ENCODE results near the gene TMEM132C. TPM values are rescaled to one million over a fixed set of nuclear protein-coding genes. Genes with fewer than 3 reads are reported as not detected.

Gene TMEM132C
- total and polyA plus RNA-seq, 2 of the 4 experiments (the other 2 are of a cell fraction), result not detected

DNA sequence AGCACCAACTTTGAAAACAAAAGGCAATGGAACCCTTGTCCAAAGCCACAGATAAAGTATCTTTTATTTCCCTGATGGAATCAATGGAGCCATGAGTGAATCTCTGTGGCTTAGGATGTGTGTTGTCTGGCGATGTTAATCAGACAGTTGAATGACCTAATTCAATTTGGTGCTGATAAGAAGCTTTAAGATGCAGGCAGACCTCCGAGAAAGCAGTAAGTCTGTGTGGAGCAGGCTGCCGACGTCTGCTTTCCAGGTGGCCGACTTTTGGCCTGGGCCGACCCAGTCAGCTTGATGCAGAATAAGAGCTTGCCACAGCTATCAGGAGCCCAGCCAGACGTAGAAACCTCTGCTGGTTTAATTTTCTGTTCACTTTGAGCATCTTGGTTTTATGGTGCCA is 21.1 kb upstream of the TMEM132C start:
- Histone ChIP-seq H2BK120ac (ENCODE audit: low read depth, low read length) (no peak overlapping the region), H4K8ac (ENCODE audit: low read depth in 2 of 2, low read length in 2 of 2) (no peak overlapping the region), H3K4ac (ENCODE audit: low read depth, low read length) (no peak overlapping the region), H3K9me1 (ENCODE audit: insufficient read depth, low read length) (no peaks in the 10 kb centered on the region), H2BK15ac (ENCODE audit: low read depth, low read length) (no peak overlapping the region), H2BK5ac (ENCODE audit: low read depth, low read length, poor library complexity, severe bottlenecking) (no peak overlapping the region), H3K23ac (ENCODE audit: low read depth, low read length) (no peak overlapping the region), H2BK20ac (ENCODE audit: low read depth, low read length) (no peak overlapping the region), H3K27ac (ENCODE audit: insufficient read depth, low read length) (no peak overlapping the region), H3K18ac (ENCODE audit: low read depth, low read length) (no peak overlapping the region), H3K4me3 (ENCODE audit: insufficient read depth, low read depth, low read length) (no peak overlapping the region), H3K9me3 (ENCODE audit: control insufficient read depth, insufficient read depth, low read length) (peaks cover 35% of the 10 kb centered on the region), H3K79me1 (ENCODE audit: low read depth in 1 of 2, low read length in 2 of 2) (no peaks in the 10 kb centered on the region), H3K14ac (replicated peaks; ENCODE audit: low read depth, low read length) (no peak overlapping the region), H2AK5ac (ENCODE audit: low read depth, low read length) (no peak overlapping the region), H3K4me1 (ENCODE audit: control insufficient read depth, insufficient read depth, low read length) (no peaks in the 10 kb centered on the region), H2AFZ (replicated peaks; ENCODE audit: low read length, poor library complexity) (no peak overlapping the region), H4K91ac (ENCODE audit: insufficient read depth, low read depth, low read length) (no peak overlapping the region), H4K5ac (ENCODE audit: low read depth, low read length) (no peak overlapping the region), H3K36me3 (ENCODE audit: control insufficient read depth, insufficient read depth, low read length) (no peaks in the 10 kb centered on the region), H2AK9ac (replicated peaks; ENCODE audit: low read depth, low read length, poor library complexity) (no peak overlapping the region), H3K27me3 (ENCODE audit: control insufficient read depth, insufficient read depth, low read length) (no peaks in the 10 kb centered on the region), H3K4me2 (ENCODE audit: low read depth, low read length) (no peak overlapping the region), H4K20me1 (ENCODE audit: insufficient read depth, low read length) (no peaks in the 10 kb centered on the region), H3K56ac (ENCODE audit: extremely low read depth, insufficient read depth, low read length) (no peak overlapping the region), H3K9ac (ENCODE audit: low read depth, low read length) (no peak overlapping the region)
- ATAC-seq (ENCODE audit: low read depth) (no peak), DNase-seq (no peak)
- ChIA-PET POLR2A (ENCODE audit: unreplicated experiment) (no interaction called here), CTCF (no interaction called here)
- TF ChIP-seq, protein P1, sequence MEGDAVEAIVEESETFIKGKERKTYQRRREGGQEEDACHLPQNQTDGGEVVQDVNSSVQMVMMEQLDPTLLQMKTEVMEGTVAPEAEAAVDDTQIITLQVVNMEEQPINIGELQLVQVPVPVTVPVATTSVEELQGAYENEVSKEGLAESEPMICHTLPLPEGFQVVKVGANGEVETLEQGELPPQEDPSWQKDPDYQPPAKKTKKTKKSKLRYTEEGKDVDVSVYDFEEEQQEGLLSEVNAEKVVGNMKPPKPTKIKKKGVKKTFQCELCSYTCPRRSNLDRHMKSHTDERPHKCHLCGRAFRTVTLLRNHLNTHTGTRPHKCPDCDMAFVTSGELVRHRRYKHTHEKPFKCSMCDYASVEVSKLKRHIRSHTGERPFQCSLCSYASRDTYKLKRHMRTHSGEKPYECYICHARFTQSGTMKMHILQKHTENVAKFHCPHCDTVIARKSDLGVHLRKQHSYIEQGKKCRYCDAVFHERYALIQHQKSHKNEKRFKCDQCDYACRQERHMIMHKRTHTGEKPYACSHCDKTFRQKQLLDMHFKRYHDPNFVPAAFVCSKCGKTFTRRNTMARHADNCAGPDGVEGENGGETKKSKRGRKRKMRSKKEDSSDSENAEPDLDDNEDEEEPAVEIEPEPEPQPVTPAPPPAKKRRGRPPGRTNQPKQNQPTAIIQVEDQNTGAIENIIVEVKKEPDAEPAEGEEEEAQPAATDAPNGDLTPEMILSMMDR (conservative IDR thresholded peaks at IDR 0.05; ENCODE audit: low read depth, low read length), result no peak
- TF ChIP-seq SMC3 (IDR thresholded peaks at IDR 0.05; ENCODE audit: low read depth, low read length) (no peak), MAFK (IDR thresholded peaks at IDR 0.05; ENCODE audit: low read depth, low read length) (no peak), CEBPB (IDR thresholded peaks at IDR 0.05; ENCODE audit: low read depth, low read length) (no peak), RFX5 (IDR thresholded peaks at IDR 0.05; ENCODE audit: low read depth, low read length) (no peak), FOS (IDR thresholded peaks at IDR 0.05; ENCODE audit: low read depth, low read length) (no peak), BHLHE40 (IDR thresholded peaks at IDR 0.05; ENCODE audit: low read depth, low read length) (no peak), NFE2L2 (IDR thresholded peaks at IDR 0.05; ENCODE audit: low read depth, low read length) (no peak), MXI1 (IDR thresholded peaks at IDR 0.05; ENCODE audit: borderline replicate concordance, low read depth, low read length) (no peak), RCOR1 (IDR thresholded peaks at IDR 0.05; ENCODE audit: insufficient replicate concordance, low read length) (no peak), CHD1 (IDR thresholded peaks at IDR 0.05; ENCODE audit: low read depth, low read length) (no peak), MAZ (IDR thresholded peaks at IDR 0.05; ENCODE audit: borderline replicate concordance, low read depth, low read length) (no peak), POLR2A (IDR thresholded peaks at IDR 0.05; ENCODE audit: low read depth, low read length) (no peak), RAD21 (IDR thresholded peaks at IDR 0.05; ENCODE audit: low read length) (no peak)
- TF ChIP-seq, protein P2, sequence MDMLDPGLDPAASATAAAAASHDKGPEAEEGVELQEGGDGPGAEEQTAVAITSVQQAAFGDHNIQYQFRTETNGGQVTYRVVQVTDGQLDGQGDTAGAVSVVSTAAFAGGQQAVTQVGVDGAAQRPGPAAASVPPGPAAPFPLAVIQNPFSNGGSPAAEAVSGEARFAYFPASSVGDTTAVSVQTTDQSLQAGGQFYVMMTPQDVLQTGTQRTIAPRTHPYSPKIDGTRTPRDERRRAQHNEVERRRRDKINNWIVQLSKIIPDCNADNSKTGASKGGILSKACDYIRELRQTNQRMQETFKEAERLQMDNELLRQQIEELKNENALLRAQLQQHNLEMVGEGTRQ (IDR thresholded peaks at IDR 0.05; ENCODE audit: low read depth, low read length), result no peak
- TF ChIP-seq, protein P3, sequence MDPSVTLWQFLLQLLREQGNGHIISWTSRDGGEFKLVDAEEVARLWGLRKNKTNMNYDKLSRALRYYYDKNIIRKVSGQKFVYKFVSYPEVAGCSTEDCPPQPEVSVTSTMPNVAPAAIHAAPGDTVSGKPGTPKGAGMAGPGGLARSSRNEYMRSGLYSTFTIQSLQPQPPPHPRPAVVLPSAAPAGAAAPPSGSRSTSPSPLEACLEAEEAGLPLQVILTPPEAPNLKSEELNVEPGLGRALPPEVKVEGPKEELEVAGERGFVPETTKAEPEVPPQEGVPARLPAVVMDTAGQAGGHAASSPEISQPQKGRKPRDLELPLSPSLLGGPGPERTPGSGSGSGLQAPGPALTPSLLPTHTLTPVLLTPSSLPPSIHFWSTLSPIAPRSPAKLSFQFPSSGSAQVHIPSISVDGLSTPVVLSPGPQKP (IDR thresholded peaks at IDR 0.05; ENCODE audit: borderline replicate concordance, low read depth, low read length), result no peak
- intact Hi-C loops (cut with micrococcal nuclease), result no loop called here
- BruUV-seq (replicated peaks), result no TSS peak
- in situ Hi-C loops (cut with MboI; ENCODE audit: low sequenced_read_pairs), result no loop called here
- 73% methylated on average over 3 of the region's 7 CpGs; no CpG with 5 or more reads in 1 of the 2 experiments for WGBS, 2 experiments (ENCODE audit: extremely low coverage in 2 of 2, insufficient read length in 1 of 2)
- dilution Hi-C loops (cut with HindIII; ENCODE audit: low sequenced_read_pairs, unreplicated experiment), result no loop called here

Data from IMR-90 (cell line).